ENCODE results near the gene PSD.

PSD gene

GRCh38 chr10:102392306-102392705, 26.3 kb downstream of the PSD start:
- peaks cover 20% of the 10 kb centered on the region for H3K27me3 ChIP-seq (ENCODE audit: control insufficient read depth, low read length)
- no peaks in the 10 kb centered on the region for H3F3A ChIP-seq (ENCODE audit: control insufficient read depth, insufficient read depth)
- TF ChIP-seq EZH2phosphoT487 (IDR thresholded peaks at IDR 0.05; ENCODE audit: borderline replicate concordance, low read length), result no peak
- TF ChIP-seq, protein P1, sequence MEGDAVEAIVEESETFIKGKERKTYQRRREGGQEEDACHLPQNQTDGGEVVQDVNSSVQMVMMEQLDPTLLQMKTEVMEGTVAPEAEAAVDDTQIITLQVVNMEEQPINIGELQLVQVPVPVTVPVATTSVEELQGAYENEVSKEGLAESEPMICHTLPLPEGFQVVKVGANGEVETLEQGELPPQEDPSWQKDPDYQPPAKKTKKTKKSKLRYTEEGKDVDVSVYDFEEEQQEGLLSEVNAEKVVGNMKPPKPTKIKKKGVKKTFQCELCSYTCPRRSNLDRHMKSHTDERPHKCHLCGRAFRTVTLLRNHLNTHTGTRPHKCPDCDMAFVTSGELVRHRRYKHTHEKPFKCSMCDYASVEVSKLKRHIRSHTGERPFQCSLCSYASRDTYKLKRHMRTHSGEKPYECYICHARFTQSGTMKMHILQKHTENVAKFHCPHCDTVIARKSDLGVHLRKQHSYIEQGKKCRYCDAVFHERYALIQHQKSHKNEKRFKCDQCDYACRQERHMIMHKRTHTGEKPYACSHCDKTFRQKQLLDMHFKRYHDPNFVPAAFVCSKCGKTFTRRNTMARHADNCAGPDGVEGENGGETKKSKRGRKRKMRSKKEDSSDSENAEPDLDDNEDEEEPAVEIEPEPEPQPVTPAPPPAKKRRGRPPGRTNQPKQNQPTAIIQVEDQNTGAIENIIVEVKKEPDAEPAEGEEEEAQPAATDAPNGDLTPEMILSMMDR (IDR thresholded peaks at IDR 0.05; ENCODE audit: low read depth, low read length, poor library complexity, severe bottlenecking), result no peak
- H3K9me3 ChIP-seq (ENCODE audit: control insufficient read depth, insufficient read depth, low read length), result no peaks in the 10 kb centered on the region
- peaks cover 6% of the 10 kb centered on the region; the same call in 1 of the 2 replicates for H3K79me2 ChIP-seq (ENCODE audit: control insufficient read depth, low read length)
- peaks cover 8% of the 10 kb centered on the region; the same call in 1 of the 2 replicates for H3K36me3 ChIP-seq (ENCODE audit: control insufficient read depth, low read length)
- H3K27ac ChIP-seq (ENCODE audit: low read depth, low read length), result no peak overlapping the region
- H3K4me3 ChIP-seq (ENCODE audit: low read length), result no peak overlapping the region
- no peaks in the 10 kb centered on the region for H3K9me2 ChIP-seq (replicated peaks; ENCODE audit: control insufficient read depth, low read length)
- no peaks in the 10 kb centered on the region for H4K20me1 ChIP-seq (ENCODE audit: control insufficient read depth, insufficient read depth, low read depth, low read length)
- H3K4me2 ChIP-seq (ENCODE audit: low read length), result no peak overlapping the region
- H3K4me1 ChIP-seq (ENCODE audit: control insufficient read depth, low read length), result peaks cover 14% of the 10 kb centered on the region

- H3K79me2 ChIP-seq (ENCODE audit: control insufficient read depth, low read length), result no peaks in the 10 kb centered on the region
- H3K9me3 ChIP-seq (ENCODE audit: control insufficient read depth, insufficient read depth, low read length), result no peaks in the 10 kb centered on the region
- H3K36me3 ChIP-seq (ENCODE audit: control insufficient read depth, low read length), result no peaks in the 10 kb centered on the region
- H3K9me2 ChIP-seq (replicated peaks; ENCODE audit: control insufficient read depth, low read length), result no peaks in the 10 kb centered on the region
- peaks cover 20% of the 10 kb centered on the region for H3K27me3 ChIP-seq (ENCODE audit: control insufficient read depth, low read length)
- H3K27ac ChIP-seq (ENCODE audit: low read depth, low read length), result no peak overlapping the region
- TF ChIP-seq, protein P1 (IDR thresholded peaks at IDR 0.05; ENCODE audit: low read depth, low read length, poor library complexity, severe bottlenecking), result no peak
- no peak for TF ChIP-seq EZH2phosphoT487 (IDR thresholded peaks at IDR 0.05; ENCODE audit: borderline replicate concordance, low read length)
- no peaks in the 10 kb centered on the region for H4K20me1 ChIP-seq (ENCODE audit: control insufficient read depth, insufficient read depth, low read depth, low read length)
- H3K4me2 ChIP-seq (ENCODE audit: low read length), result no peak overlapping the region
- 0 out of 2 replicates have a peak, but pooled peaks cover 2% of the 10 kb centered on the region for H3F3A ChIP-seq (ENCODE audit: control insufficient read depth, insufficient read depth)
- peaks cover 10% of the 10 kb centered on the region for H3K4me1 ChIP-seq (ENCODE audit: control insufficient read depth, low read length)
- H3K4me3 ChIP-seq (ENCODE audit: low read length), result no peak overlapping the region
Observed at GRCh38 chr10:102389894-102390293, 28.7 kb downstream of the PSD start.

DNA sequence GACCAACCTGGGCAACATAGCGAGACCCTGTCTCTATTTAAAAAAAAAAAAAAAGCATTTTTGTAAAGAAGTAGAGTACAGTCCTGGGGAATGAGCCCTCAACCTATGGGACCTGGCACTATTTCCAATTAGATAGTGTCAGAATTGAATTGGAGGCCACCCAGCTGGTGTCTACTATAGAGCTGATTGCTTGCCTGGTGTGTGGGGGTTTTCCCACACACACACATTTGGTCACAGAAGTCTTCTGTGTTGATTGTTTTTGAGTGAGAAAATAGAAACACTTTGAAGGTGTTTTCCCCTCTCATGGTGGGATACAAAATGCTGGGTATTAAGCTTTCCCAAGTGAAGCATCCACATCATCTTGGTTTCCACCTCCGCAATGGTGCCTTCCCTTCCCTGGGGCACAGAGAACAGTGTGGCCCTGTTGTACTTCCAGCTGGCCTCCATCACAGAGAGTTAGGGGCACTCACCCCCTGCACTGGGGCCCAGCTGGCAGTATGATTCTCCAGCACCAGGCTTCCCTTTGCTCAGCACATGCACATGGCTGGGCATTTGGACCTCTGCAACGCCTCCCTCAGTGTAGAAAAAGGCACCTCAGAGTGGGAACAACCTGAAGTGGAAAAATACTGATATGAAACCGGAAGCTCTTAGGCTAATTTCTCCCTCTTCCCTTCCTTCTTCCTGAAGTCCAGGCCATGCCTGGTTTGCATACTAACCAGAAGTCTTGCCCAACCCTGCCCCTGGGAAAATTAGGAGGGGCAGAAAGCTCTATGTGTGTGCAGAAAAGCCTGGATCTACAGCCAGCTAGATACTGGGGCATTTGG, 33.8 kb downstream of the PSD start:
- Histone ChIP-seq H3K4me2 (ENCODE audit: low read length) (peak overlapping the region; percentile 44), H3K9me3 (ENCODE audit: control insufficient read depth, insufficient read depth, low read length) (no peaks in the 10 kb centered on the region), H3K9me2 (replicated peaks; ENCODE audit: control insufficient read depth, low read length) (no peaks in the 10 kb centered on the region), H3K4me1 (ENCODE audit: control insufficient read depth, low read length) (peaks cover 13% of the 10 kb centered on the region), H3K27ac (ENCODE audit: low read depth, low read length) (no peak overlapping the region), H3K27me3 (ENCODE audit: control insufficient read depth, low read length) (peaks cover under 1% of the 10 kb centered on the region; the same call in 1 of the 2 replicates), H3K79me2 (ENCODE audit: control insufficient read depth, low read length) (no peaks in the 10 kb centered on the region), H4K20me1 (ENCODE audit: control insufficient read depth, insufficient read depth, low read depth, low read length) (no peaks in the 10 kb centered on the region), H3K36me3 (ENCODE audit: control insufficient read depth, low read length) (peaks cover 14% of the 10 kb centered on the region), H3K4me3 (ENCODE audit: low read length) (no peak overlapping the region), H3F3A (ENCODE audit: control insufficient read depth, insufficient read depth) (0 out of 2 replicates have a peak, but pooled peaks cover 2% of the 10 kb centered on the region)
- TF ChIP-seq, protein P1 (IDR thresholded peaks at IDR 0.05; ENCODE audit: low read depth, low read length, poor library complexity, severe bottlenecking), result no peak
- no peak for TF ChIP-seq EZH2phosphoT487 (IDR thresholded peaks at IDR 0.05; ENCODE audit: borderline replicate concordance, low read length)

All from DOHH2 (cell line).